BJ (cell line): Measurements from ENCODE around the gene SSH3. TPM values are rescaled to one million over a fixed set of nuclear protein-coding genes. Genes with fewer than 3 reads are reported as not detected.

ENCODE experiments used
- CTCF ChIA-PET: fragments of 350-600 bp; formaldehyde crosslinking; extraction: SDS; loops from one replicate; lab custom pipeline; 2021; ENCODE audit warnings: antibody characterized with exemption, inconsistent platforms; lab: Yijun Ruan, JAX
- POLR2A ChIA-PET: fragments of 300-600 bp; sonication (Branson Sonifier 250); formaldehyde crosslinking; extraction: SDS; loops from one replicate; lab custom pipeline; 2021; ENCODE audit warnings: antibody characterized with exemption; lab: Charles Lee
- DNase-seq: peaks from one replicate; pipeline ENCODE4 v3.0.0-alpha.2; 2011; ENCODE audit warnings: low read depth
- H3K27me3 ChIP-seq: 2 replicates; pipeline ENCODE4 v1.6.0; 2011; ENCODE audit warnings: low read length; ENCODE audit not compliant: control insufficient read depth, insufficient read depth
- H3K36me3 ChIP-seq: 2 replicates; pipeline ENCODE4 v1.5.1; 2011; ENCODE audit warnings: low read length; ENCODE audit not compliant: control insufficient read depth, insufficient read depth
- H3K4me3 ChIP-seq: 2 replicates; pipeline ENCODE4 v1.5.1; 2011; ENCODE audit warnings: low read depth, mild to moderate bottlenecking, control low read depth, low read length
- CTCF ChIP-seq: IDR thresholded peaks from 2 replicates; pipeline ENCODE4 v1.5.1; 2011; ENCODE audit warnings: low read depth, mild to moderate bottlenecking, control low read depth, inconsistent platforms, low read length, moderate library complexity; ENCODE audit not compliant: insufficient read depth
- polyA plus RNA-seq: library from polyadenylated mRNA; depleted of rRNA; stranded (reverse); fragments of >200 nt; gene quantifications from 2 replicates; pipeline ENCODE4 v1.2.3, GENCODE V29; 2011

Gene SSH3
- polyA plus RNA-seq, 1 experiment = 22.1 TPM

GRCh38 chr11:67261946-67262681 is 41.2 kb upstream of the SSH3 start:
- H3K27me3 ChIP-seq = no peaks in the 10 kb centered on the region
- ChIA-PET POLR2A (interaction anchor here (0.6 kb wide), 1 partner anchor 21 kb away, joined by 5 read pairs; no protein-coding TSS in a partner anchor), CTCF (interaction anchor here (0.7 to 4.9 kb wide), 31 partner anchors 9 to 212 kb away, joined by 3 to 133 read pairs (median 5); partner anchors contain the start of genes ANKRD13D and SSH3)
- H3K36me3 ChIP-seq = peaks cover 2% of the 10 kb centered on the region
- no peak overlapping the region for H3K4me3 ChIP-seq
- no peak for DNase-seq
- TF ChIP-seq CTCF = no peak

GRCh38 chr11:67262731-67263675 is 40.3 kb upstream of the SSH3 start:
- DNase-seq = no peak
- H3K4me3 ChIP-seq = no peak overlapping the region
- POLR2A ChIA-PET = interaction anchor here (0.6 kb wide), 1 partner anchor 20 kb away, joined by 5 read pairs; no protein-coding TSS in a partner anchor
- peaks cover 1% of the 10 kb centered on the region for H3K36me3 ChIP-seq
- no peaks in the 10 kb centered on the region for H3K27me3 ChIP-seq
- peak; percentile 89 for TF ChIP-seq CTCF
- CTCF ChIA-PET = interaction anchor here (0.5 to 4.9 kb wide), 33 partner anchors 9 to 213 kb away, joined by 3 to 133 read pairs (median 5); partner anchors contain the start of genes ANKRD13D and SSH3

GRCh38 chr11:67264260-67264659 is 39.1 kb upstream of the SSH3 start:
- Histone ChIP-seq H3K36me3 (peaks cover 7% of the 10 kb centered on the region), H3K27me3 (no peaks in the 10 kb centered on the region), H3K4me3 (no peak overlapping the region)
- DNase-seq = no peak
- ChIA-PET CTCF (interaction anchor here (0.7 to 4.9 kb wide), 5 partner anchors 39 to 118 kb away, joined by 3 to 133 read pairs (median 5); partner anchors contain the start of gene SSH3), POLR2A (no interaction called here)
- TF ChIP-seq CTCF = no peak

GRCh38 chr11:67264877-67265632 is 38.3 kb upstream of the SSH3 start:
- CTCF ChIA-PET = interaction anchor here (0.9 to 4.9 kb wide), 4 partner anchors 38 to 117 kb away, joined by 3 to 133 read pairs (median 6); partner anchors contain the start of gene SSH3
- POLR2A ChIA-PET = no interaction called here
- DNase-seq = no peak
- H3K36me3 ChIP-seq = peaks cover 9% of the 10 kb centered on the region
- H3K27me3 ChIP-seq = no peaks in the 10 kb centered on the region
- H3K4me3 ChIP-seq = no peak overlapping the region
- TF ChIP-seq CTCF = no peak
